ENCODE results near the gene DIPK1A.

DNA sequence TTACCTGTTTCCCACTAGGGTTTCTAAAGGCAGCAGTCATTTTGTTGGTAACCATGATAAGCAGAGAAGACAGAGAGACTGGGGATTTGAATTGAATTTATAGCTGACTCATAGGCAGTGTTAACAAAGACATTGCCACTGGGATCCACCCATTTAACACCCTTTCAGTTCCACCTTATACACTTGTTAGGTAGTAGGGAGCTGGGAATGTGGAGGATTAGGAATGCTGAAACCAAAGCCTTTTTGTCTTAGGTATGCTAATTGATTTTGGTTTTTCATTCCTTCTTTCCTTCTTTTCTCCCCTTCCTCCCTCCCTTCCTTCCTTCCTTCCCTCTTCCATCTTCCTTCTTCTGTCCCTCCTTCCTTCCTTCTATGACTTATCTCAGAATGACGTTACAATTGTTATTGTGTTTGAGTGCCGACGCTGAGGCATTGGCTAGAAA is 168.9 kb downstream of the DIPK1A start:
- TF ChIP-seq, protein P1, sequence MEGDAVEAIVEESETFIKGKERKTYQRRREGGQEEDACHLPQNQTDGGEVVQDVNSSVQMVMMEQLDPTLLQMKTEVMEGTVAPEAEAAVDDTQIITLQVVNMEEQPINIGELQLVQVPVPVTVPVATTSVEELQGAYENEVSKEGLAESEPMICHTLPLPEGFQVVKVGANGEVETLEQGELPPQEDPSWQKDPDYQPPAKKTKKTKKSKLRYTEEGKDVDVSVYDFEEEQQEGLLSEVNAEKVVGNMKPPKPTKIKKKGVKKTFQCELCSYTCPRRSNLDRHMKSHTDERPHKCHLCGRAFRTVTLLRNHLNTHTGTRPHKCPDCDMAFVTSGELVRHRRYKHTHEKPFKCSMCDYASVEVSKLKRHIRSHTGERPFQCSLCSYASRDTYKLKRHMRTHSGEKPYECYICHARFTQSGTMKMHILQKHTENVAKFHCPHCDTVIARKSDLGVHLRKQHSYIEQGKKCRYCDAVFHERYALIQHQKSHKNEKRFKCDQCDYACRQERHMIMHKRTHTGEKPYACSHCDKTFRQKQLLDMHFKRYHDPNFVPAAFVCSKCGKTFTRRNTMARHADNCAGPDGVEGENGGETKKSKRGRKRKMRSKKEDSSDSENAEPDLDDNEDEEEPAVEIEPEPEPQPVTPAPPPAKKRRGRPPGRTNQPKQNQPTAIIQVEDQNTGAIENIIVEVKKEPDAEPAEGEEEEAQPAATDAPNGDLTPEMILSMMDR (IDR thresholded peaks at IDR 0.05; ENCODE audit: borderline replicate concordance, extremely low read depth, low read length, poor library complexity, severe bottlenecking), result no peak
- TF ChIP-seq EZH2 (IDR thresholded peaks at IDR 0.05; ENCODE audit: borderline replicate concordance, low read depth, low read length, severe bottlenecking), result no peak

All from DND-41 (cell line).